ENCODE data around the gene RABGAP1.
A peak's percentile ranks its signal among the peaks of the same experiment; 100 is the strongest.
"Not testable (repeated sequence)": the region's sequence is repeated elsewhere in the genome, so short reads cannot be mapped to it uniquely, and the experiment has no call there.

Gene RABGAP1

GRCh38 chr9:122940749-122941581, at the start of gene RABGAP1:
Gene RABGAP1, plus strand, starts transcription at chr9:122941020. Its CDS starts 16,040 bp downstream, at chr9:122957060.
- DNase-seq (ENCODE audit: low spot score) = peak; percentile 100

GRCh38 chr9:122897969-122898368, 42.9 kb upstream of the RABGAP1 start:
- DNase-seq (ENCODE audit: low spot score) = no peak

- DNase-seq (ENCODE audit: low spot score) = peak; percentile 20
Measured at GRCh38 chr9:122900791-122901190, 40.0 kb upstream of the RABGAP1 start.

GRCh38 chr9:122904466-122904822, 36.4 kb upstream of the RABGAP1 start:
- peak; percentile 57 for DNase-seq (ENCODE audit: low spot score)

- peak; percentile 100 for DNase-seq (ENCODE audit: low spot score)
Measured at GRCh38 chr9:122904823-122905710, 35.8 kb upstream of the RABGAP1 start, which contains the start of gene RC3H2. Gene RC3H2, minus strand, starts transcription at chr9:122905359. Its CDS starts 7,850 bp downstream, at chr9:122897509.

- DNase-seq (ENCODE audit: low spot score) = not testable (repeated sequence)
Measured at GRCh38 chr9:122906122-122906521, 34.7 kb upstream of the RABGAP1 start.

GRCh38 chr9:122912671-122912963, 28.2 kb upstream of the RABGAP1 start:
- no peak for DNase-seq (ENCODE audit: low spot score)

- DNase-seq (ENCODE audit: low spot score) = peak; percentile 66
Measured at GRCh38 chr9:122912964-122913673, 27.7 kb upstream of the RABGAP1 start, which contains the start of gene ZBTB6. Gene ZBTB6, minus strand, starts transcription at chr9:122913323. Its CDS starts 1,251 bp downstream, at chr9:122912072.

GRCh38 chr9:122918310-122918709, 22.5 kb upstream of the RABGAP1 start:
- no peak for DNase-seq (ENCODE audit: low spot score)

- no peak for DNase-seq (ENCODE audit: low spot score)
Measured at GRCh38 chr9:122922713-122923112, 18.1 kb upstream of the RABGAP1 start.

- no peak for DNase-seq (ENCODE audit: low spot score)
Measured at GRCh38 chr9:122923947-122924346, 16.9 kb upstream of the RABGAP1 start.

GRCh38 chr9:122929796-122930354, 10.9 kb upstream of the RABGAP1 start:
- no peak for DNase-seq (ENCODE audit: low spot score)

GRCh38 chr9:122930541-122931225, 10.1 kb upstream of the RABGAP1 start:
- no peak for DNase-seq (ENCODE audit: low spot score)

- peak; percentile 86 for DNase-seq (ENCODE audit: low spot score)
Measured at GRCh38 chr9:122931226-122932121, 9.3 kb upstream of the RABGAP1 start, which contains the start of gene ZBTB26. Gene ZBTB26, minus strand, starts transcription at chr9:122931512. Its CDS starts 11,578 bp downstream, at chr9:122919934.

GRCh38 chr9:122936464-122936863, 4.4 kb upstream of the RABGAP1 start:
- no peak for DNase-seq (ENCODE audit: low spot score)

- no peak for DNase-seq (ENCODE audit: low spot score)
Measured at GRCh38 chr9:122936883-122937282, 3.9 kb upstream of the RABGAP1 start.

- no peak for DNase-seq (ENCODE audit: low spot score)
Measured at GRCh38 chr9:122939601-122940000, 1.2 kb upstream of the RABGAP1 start.

GRCh38 chr9:122940454-122940748, 419 bp upstream of the RABGAP1 start:
- DNase-seq (ENCODE audit: low spot score) = no peak

GRCh38 chr9:122941582-122942234, 888 bp downstream of the RABGAP1 start:
- DNase-seq (ENCODE audit: low spot score) = peak; percentile 53

All from hematopoietic multipotent progenitor cell treated with erythropoietin and hydrocortisone succinate and interleukin-3 and kit ligand, for 17 days (in vitro differentiated cells).